Mucosa of gallbladder (tissue), 1 donor: ENCODE data around the gene NEK2. TPM values are rescaled to one million over a fixed set of nuclear protein-coding genes. Genes with fewer than 3 reads are reported as not detected.

ENCODE experiments used
- total RNA-seq: library from RNA; stranded (reverse); gene quantifications from one replicate; pipeline ENCODE4 v1.2.1, GENCODE V29; 2021
- donor health status: DM: no; HTN: no; CAD: no.

NEK2 gene
- total RNA-seq, 1 donor from 2014 or later, result 1.3 TPM

Other genes with a start within 250 kb of the NEK2 start
- gene RD3, start 183.5 kb downstream of the NEK2 start, total RNA-seq, result 0.17 TPM
- gene SLC30A1, start 96.5 kb downstream of the NEK2 start, total RNA-seq, result 28.1 TPM
- 51.4 TPM for gene LPGAT1, start 155.1 kb upstream of the NEK2 start, total RNA-seq